Omental fat pad (tissue), 4 donors: ENCODE data around the gene H2BK1. TPM values are rescaled to one million over a fixed set of nuclear protein-coding genes. Genes with fewer than 3 reads are reported as not detected.

Source experiments
- ATAC-seq: fragments of 150-250 bp; one replicate; pipeline ENCODE4 v1.9.1; 2016; ENCODE audit warnings: mild to moderate bottlenecking, moderate library complexity; ENCODE audit not compliant: low FRiP score
- DNase-seq: peaks from one replicate; pipeline ENCODE4 v3.0.0-alpha.2; 2019; ENCODE audit warnings: low spot score
- CTCF ChIP-seq, 3 donors: fragments of 450-650 bp; IDR thresholded peaks; one replicate each; pipeline ENCODE4 v1.5.1; 2016 to 2017; ENCODE audit warnings: antibody characterized with exemption in 3 of 3, mild to moderate bottlenecking in 3 of 3, moderate library complexity in 2 of 3
- total RNA-seq, 4 donors: library from RNA; depleted of rRNA; stranded (reverse); fragments of >200 nt; gene quantifications; one replicate each; pipeline ENCODE4 v1.1.0, GENCODE V29; 2016

The H2BK1 gene
- total RNA-seq, 4 donors from 2014 or later = not detected

- ATAC-seq (no peak), DNase-seq (no peak)
- no peak for TF ChIP-seq CTCF (IDR thresholded peaks at IDR 0.05)
Observed at GRCh38 chr7:151173386-151174245, 36.7 kb downstream of the H2BK1 start.

- peak; percentile 63 to 99 (median 97) for TF ChIP-seq CTCF (IDR thresholded peaks at IDR 0.05)
- ATAC-seq (peak; percentile 89), DNase-seq (peak; percentile 65)
Observed at GRCh38 chr7:151172273-151173141, 37.8 kb downstream of the H2BK1 start.

- no peak for ATAC-seq
- no peak for TF ChIP-seq CTCF (IDR thresholded peaks at IDR 0.05)
- DNase-seq = no peak
Observed at GRCh38 chr7:151168787-151169162, 41.5 kb downstream of the H2BK1 start.

- TF ChIP-seq CTCF (IDR thresholded peaks at IDR 0.05) = no peak
- no peak for DNase-seq
- ATAC-seq = no peak
Observed at GRCh38 chr7:151168003-151168786, 42.1 kb downstream of the H2BK1 start.

GRCh38 chr7:151167197-151167961 is 42.9 kb downstream of the H2BK1 start, which contains the start of gene GBX1:
Gene GBX1 (minus strand): TSS chr7:151167694. CDS start chr7:151167548, 146 bp downstream.
- ATAC-seq = peak; percentile 58
- no peak for DNase-seq
- no peak for TF ChIP-seq CTCF (IDR thresholded peaks at IDR 0.05)

GRCh38 chr7:151166629-151167196 is 43.6 kb downstream of the H2BK1 start:
- no peak for DNase-seq
- no peak for ATAC-seq
- no peak for TF ChIP-seq CTCF (IDR thresholded peaks at IDR 0.05)
